Uterus (tissue), 2 donors: ENCODE measurements around the gene LRCH3.

ENCODE experiments used
- CTCF ChIP-seq, 4 experiments: fragments of 200-600 bp in 2 of 4; fragments of 450-650 bp in 2 of 4; sonication (generic) in 2 of 4; IDR thresholded peaks; one replicate each; pipeline ENCODE4 v1.5.1; 2016 to 2019; ENCODE audit warnings: antibody characterized with exemption in 4 of 4, mild to moderate bottlenecking in 2 of 4, moderate library complexity in 1 of 4
- POLR2A ChIP-seq, 2 donors: fragments of 450-650 bp; IDR thresholded peaks; one replicate each; pipeline ENCODE4 v1.6.1; 2016; ENCODE audit warnings: antibody characterized with exemption in 2 of 2, mild to moderate bottlenecking in 1 of 2, moderate library complexity in 1 of 2

DNA sequence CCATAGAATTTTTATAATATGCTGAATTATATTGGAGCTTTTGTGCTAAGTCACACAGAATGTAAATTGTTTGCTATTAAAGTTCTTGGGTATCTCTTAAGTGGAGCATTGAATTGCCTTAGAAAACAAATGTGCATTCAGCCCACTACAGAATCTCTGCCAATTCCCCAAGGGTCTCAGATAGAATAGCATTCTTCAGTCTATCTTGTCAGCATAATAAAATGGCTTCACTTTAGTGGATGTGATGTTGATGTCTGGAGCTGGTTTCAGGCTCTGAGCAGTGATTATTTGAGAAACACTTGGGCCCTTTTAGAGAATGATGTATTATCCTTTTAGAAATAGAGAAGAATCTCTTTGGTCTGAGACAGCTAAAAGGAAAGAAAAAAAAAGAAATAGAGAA, 45.2 kb downstream of the LRCH3 start:
- TF ChIP-seq CTCF (IDR thresholded peaks at IDR 0.05) (no peak), POLR2A (IDR thresholded peaks at IDR 0.05) (no peak)
